HG03520 (cell line): ENCODE data around the gene R3HDM4.
A peak's percentile ranks its signal among the peaks of the same experiment; 100 is the strongest.

ENCODE experiments used
- ATAC-seq: cut with Tn5 transposase; IDR thresholded peaks from one replicate; pipeline ENCODE4 v1.9.1; 2021; ENCODE audit warnings: mild to moderate bottlenecking, moderate library complexity; ENCODE audit not compliant: unreplicated experiment

The R3HDM4 gene

GRCh38 chr19:947707-948539, 34.9 kb upstream of the R3HDM4 start:
- ATAC-seq: peak; percentile 61

- ATAC-seq: no peak
Measured at GRCh38 chr19:947090-947706, 34.2 kb upstream of the R3HDM4 start.

GRCh38 chr19:945401-946252, 32.6 kb upstream of the R3HDM4 start:
- no peak for ATAC-seq

- ATAC-seq: no peak
Measured at GRCh38 chr19:944663-945241, 31.7 kb upstream of the R3HDM4 start.

DNA sequence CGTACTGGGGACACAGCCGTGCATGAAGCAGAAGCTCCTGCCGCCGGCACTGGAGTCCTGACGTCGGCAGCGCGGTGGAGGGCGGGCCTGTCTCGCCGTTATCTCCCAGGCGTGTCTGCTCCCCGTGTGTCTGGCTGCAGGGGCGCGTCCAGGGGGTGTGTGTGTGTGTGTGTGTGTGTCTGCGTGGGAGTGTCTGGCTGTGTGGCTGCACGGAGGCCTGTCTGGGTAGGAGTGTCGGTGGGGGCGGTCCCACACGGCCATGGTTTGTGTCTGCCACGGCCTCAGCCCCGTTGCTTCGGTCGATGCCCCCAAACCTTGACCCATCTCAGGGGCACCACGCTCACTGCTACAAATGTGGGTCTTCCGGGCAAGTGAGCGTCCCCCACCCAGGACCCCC, 31.1 kb upstream of the R3HDM4 start:
- ATAC-seq: no peak

DNA sequence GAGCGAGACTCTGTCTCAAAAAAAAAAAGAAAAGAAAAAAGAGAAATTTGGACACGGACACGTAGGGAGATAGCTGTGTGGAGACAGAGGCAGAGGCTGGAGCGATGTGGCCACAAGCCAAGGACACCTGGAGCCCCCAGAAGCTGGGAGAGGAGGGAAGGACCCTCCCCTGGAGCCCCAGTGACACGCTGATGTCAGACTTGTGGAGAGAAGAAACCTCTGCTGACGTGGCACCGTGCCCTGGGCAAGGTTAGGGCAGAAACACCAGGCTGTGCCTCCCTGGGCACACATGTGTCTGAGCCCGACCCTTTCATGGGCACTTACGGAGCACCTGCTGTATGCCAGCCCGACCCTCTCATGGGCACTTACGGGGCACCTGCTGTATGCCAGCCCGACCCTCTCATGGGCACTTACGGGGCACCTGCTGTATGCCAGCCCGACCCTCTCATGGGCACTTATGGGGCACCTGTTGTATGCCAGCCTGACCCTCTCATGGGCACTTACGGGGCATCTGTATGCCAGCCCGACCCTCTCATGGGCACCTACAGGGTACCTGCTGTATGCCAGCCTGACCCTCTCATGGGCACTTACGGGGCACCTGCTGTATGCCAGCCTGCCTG, 30.6 kb upstream of the R3HDM4 start:
- no peak for ATAC-seq

GRCh38 chr19:942133-942645, 29.2 kb upstream of the R3HDM4 start:
- ATAC-seq: no peak

DNA sequence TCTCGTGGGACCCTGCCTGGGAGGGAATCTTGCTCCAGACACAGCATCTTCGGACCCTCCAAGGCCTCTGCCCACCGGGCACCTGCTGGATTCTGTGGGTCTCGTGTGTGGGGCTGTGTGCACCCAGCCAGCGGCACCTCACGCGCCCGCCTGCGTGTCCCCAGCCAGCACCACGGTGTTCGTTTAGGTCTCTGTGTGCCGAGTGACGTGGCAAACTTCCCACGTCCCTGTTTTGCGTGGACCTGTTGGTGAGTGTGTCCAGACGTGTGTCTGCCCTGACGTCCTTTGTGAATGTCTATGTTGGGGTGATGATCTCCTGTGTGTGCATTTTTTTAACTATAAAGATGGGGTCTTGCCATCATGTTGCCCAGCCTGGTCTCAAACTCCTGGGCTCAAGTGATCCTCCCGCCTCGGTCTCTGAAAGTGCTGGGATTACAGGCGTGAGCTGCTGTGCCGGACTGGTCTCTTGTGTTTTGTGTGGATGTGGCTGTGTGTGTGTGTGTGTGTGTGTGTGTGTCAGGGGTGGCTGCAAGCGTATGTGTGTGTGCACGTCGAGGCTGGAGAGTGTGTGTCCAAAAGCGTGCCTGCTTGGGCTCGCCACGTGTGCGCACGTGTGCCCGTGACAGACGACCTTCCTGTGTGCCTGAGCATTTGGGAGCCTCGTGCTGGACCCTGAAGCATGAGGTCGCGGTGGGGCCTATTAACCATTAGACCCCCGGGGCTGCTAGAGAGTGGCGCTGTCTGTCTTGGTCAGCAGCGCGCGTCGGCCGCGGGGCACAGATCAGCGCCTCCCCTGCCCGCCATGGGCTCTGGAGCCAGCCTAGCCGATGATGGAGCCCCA, 28.5 kb upstream of the R3HDM4 start:
- no peak for ATAC-seq

DNA sequence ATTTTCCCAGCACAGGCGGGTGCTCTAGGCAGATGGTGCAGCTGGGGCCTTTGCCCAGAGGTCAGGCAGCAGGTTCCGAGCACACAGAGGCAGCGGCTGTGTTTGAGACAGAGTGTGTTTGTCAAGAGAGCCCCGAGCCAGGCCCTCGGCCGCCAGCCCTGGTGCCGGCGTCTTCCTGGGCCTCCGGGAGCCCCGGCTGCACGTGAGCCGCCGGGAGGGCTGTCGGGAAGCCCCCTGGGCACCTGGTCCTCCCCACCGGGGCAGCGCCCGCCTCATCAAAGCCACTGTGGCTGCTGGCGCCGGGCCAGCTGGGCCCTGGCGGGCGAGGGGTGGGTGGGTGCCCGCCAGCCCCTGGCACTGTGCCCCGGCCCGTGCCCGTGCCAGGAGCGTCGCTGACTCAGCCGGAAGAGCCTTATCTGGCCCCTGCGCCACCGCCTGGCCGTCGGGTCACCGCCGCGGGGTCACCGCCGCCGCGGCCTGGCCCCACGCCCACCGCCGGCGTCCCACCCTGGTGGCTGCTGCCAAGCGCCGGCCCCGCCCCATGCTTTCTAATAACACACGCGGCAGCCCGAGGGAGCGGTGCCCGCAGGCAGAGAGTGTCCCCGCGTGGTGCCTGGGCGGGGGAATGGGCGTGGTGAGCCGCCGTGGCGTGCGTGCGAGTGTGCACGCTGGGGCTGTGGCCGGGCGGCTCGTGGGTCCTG, 27.7 kb upstream of the R3HDM4 start:
- ATAC-seq: no peak

- no peak for ATAC-seq
Measured at GRCh38 chr19:939922-940321, 26.9 kb upstream of the R3HDM4 start.

- no peak for ATAC-seq
Measured at GRCh38 chr19:939439-939838, 26.4 kb upstream of the R3HDM4 start.

- ATAC-seq: no peak
Measured at GRCh38 chr19:938233-938923, 25.4 kb upstream of the R3HDM4 start.

DNA sequence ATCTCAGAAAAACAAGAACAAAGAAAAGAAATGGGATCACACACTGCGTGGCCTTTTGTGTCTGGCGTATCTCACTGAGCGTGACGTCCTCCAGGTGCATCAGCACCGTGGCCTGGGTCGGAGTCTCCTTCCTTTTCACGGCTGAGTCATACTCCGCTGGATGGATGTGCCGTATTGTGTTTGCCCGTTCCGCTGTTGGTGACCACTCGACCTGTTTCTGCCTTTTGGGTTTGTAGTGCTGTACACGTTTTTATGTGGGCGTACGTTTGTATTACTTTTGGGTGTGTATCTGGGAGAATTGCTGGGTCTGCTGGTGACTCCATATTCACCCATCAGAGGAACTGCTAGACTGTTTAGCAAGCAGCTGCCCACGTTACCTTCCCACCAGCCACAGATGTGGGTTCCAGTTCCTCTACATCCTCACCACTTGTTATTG, 24.3 kb upstream of the R3HDM4 start:
- ATAC-seq: no peak

DNA sequence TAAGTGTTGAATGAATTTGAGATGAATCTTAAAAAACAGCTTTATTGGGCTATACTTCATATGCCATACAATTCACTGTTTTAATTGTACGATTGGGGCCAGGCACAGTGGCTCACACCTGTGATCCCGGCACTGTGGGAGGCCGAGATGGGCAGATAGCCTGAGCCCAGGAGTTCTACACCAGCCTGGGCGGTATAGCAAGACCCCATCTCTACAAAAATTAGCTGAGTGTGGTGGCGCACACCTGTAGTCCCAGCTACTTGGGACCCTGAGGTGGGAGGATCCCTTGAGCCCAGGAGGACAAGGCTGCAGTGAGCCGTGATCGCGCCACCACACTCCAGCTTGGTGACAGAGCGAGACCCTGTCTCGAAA, 23.1 kb upstream of the R3HDM4 start:
- no peak for ATAC-seq

DNA sequence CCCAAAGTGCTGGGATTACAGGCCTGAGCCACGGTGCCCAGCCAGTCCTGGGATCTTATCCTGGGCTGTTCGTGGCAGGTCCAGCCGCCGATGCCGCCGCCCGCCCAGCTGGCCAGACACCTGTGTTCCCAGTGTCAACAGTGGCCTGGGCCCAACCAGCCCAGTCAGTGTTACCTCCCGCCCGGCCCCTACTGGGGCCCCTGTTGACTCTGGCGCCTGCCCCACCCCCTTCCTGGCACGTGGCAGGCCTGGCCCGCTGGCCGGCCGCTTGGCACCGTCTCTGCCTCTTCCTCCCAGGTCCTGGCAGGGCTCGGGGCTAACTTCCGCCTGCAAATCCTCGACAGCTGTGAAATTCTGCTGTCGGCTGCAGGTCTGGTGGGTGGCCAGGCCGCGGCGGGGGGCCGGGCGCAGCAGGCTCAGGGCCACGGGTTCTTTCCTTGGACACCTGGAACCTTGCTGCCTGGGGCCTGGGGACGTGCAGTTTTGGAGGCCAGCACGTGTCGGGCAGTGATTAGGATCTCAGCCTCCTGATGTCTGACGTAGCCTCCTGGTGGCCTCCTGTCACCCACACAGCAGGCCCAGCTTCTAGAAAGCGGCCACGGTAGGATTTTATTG, 22.0 kb upstream of the R3HDM4 start:
- ATAC-seq: no peak

DNA sequence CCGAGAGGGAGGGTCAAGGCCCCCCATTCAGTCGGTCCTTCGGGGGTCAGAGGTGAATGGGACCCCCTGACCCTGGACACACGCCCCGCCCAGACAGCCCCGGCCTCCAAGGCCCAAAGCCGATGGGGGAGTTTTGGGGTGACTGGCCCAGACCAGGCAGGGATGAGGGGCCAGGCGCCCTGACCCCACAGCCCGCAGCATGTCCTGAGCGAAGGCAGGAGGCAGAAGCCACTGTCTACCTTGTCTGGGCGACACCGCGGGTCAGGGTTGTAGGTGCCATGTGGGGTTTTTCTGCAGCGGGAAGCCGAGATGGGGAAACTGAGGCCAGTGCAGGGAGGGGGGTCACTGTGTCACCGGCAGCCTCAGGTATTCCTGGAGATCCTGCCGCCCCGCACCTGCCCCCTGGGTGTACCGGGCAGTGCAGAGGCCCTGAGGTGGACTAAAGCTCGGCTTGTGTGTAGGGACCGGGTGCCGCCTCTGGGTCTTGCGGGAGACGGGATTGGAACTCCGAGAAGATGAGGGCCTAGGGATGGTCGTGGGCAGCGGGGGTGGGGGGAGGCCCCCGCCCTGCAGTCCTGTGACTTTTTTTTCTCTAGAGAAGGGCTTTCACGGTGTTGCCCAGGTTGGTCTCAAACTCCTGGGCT, 21.3 kb upstream of the R3HDM4 start:
- no peak for ATAC-seq

DNA sequence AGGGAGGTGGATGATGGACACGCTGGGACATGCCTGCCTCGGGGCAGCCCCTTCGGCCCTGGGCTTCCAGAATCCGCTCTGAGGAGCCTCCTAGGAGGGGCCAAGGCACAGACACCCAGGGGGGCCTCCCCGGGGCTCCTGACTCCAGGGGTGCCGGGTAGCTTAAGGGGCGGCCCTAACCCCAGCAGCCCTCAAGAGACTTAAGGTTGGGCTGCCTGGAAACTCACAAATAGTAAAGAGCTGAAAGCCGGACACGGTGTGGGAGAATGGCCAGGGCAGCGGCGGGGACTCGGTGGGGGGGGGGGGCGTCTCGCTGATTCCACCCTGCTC, 20.5 kb upstream of the R3HDM4 start:
- no peak for ATAC-seq
